AG04449 (cell line): Measurements from ENCODE around the gene BCAS3.

Experiments
- CTCF ChIA-PET: fragments of 350-600 bp; formaldehyde crosslinking; extraction: SDS; loops from one replicate; lab custom pipeline; 2021; ENCODE audit warnings: antibody characterized with exemption; lab: Yijun Ruan, JAX
- POLR2A ChIA-PET: fragments of 400-600, 350-600 bp; formaldehyde crosslinking; extraction: SDS; loops from one replicate; lab custom pipeline; 2020; ENCODE audit warnings: antibody characterized with exemption, inconsistent platforms; lab: Yijun Ruan, JAX
- DNase-seq: peaks from one replicate; pipeline ENCODE4 v3.0.0-alpha.2; 2010; ENCODE audit warnings: low read depth, low spot score
- H3K4me3 ChIP-seq: 2 replicates; pipeline ENCODE4 v1.5.1; 2011; ENCODE audit warnings: low read depth, mild to moderate bottlenecking, control low read depth, low read length
- TF ChIP-seq, protein P1 (sequence below): IDR thresholded peaks from one replicate; pipeline ENCODE4 v1.5.1; 2011; ENCODE audit warnings: mild to moderate bottlenecking, moderate library complexity, low read length, control low read depth, inconsistent platforms; ENCODE audit not compliant: insufficient read depth; ENCODE audit errors: missing control alignments

The BCAS3 gene

DNA sequence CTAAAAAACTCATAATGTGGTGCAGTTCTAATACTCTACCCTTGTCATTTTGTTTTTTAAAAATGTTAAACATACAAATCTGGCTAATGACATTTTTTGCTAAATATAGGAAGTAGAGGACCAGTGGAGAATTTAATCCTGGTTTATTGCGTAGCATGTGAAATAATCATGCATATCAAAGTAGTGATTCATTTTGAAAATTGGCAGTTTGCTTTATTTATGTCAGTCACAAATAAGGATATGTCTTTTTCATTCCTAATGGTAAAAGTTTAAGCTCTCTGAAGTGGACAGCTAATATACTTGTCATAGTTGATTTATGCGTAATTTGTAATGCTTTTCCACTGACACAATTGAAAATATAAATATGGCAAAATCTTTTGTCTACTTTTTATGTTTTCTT is 224.2 kb downstream of the BCAS3 start:
- POLR2A ChIA-PET: no interaction called here

DNA sequence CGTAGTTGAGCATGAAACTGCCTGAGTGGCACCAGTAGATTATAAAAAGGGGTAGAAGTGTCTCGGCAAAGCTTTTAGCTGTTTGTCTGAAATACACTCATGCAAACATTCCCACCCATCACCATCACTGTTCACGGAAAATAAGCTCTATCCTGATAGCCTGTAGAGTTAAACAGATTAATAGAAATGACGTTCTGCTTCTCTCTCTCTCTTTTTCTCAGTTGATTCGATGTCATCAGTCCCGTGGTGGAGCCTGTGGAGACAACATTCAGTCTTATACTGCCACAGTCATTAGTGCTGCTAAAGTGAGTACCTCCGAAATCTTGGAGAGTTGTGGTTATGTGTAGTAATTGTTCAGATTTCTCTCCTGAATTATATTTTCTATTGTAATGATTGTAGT is 224.7 kb downstream of the BCAS3 start:
- H3K4me3 ChIP-seq: no peak overlapping the region
- no peak for DNase-seq
- ChIA-PET POLR2A (interaction anchor here (0.5 kb wide), 1 partner anchor 1270 kb away, joined by 3 read pairs; no protein-coding TSS in a partner anchor), CTCF (no interaction called here)
- TF ChIP-seq, protein P1, sequence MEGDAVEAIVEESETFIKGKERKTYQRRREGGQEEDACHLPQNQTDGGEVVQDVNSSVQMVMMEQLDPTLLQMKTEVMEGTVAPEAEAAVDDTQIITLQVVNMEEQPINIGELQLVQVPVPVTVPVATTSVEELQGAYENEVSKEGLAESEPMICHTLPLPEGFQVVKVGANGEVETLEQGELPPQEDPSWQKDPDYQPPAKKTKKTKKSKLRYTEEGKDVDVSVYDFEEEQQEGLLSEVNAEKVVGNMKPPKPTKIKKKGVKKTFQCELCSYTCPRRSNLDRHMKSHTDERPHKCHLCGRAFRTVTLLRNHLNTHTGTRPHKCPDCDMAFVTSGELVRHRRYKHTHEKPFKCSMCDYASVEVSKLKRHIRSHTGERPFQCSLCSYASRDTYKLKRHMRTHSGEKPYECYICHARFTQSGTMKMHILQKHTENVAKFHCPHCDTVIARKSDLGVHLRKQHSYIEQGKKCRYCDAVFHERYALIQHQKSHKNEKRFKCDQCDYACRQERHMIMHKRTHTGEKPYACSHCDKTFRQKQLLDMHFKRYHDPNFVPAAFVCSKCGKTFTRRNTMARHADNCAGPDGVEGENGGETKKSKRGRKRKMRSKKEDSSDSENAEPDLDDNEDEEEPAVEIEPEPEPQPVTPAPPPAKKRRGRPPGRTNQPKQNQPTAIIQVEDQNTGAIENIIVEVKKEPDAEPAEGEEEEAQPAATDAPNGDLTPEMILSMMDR: no peak

More for the DNA sequence above, 224.2 kb downstream of the BCAS3 start:
- peak; percentile 16 for DNase-seq
- CTCF ChIA-PET: no interaction called here
- TF ChIP-seq, protein P1: no peak
- no peak overlapping the region for H3K4me3 ChIP-seq

DNA sequence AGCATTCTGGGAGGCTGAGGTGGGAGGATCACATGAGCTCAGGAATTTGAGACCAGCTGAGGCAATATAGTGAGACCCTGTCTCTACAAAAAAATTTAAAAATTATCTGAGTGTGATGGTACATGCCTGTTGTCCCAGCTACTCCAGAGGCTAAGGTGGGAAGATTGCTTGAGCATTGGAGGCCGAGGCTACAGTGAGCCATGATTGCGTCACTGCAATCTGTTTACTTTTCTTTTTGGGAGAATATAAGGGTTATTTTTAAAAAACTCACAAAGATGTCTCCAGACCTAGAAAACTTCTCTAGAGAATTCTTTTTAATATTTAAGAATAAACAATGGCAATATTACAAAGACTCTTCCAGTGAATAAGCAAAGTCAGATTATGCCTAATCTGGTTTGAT is 226.9 kb downstream of the BCAS3 start:
- H3K4me3 ChIP-seq: no peak overlapping the region
- TF ChIP-seq, protein P1: no peak
- DNase-seq: no peak
- ChIA-PET CTCF (no interaction called here), POLR2A (no interaction called here)

DNA sequence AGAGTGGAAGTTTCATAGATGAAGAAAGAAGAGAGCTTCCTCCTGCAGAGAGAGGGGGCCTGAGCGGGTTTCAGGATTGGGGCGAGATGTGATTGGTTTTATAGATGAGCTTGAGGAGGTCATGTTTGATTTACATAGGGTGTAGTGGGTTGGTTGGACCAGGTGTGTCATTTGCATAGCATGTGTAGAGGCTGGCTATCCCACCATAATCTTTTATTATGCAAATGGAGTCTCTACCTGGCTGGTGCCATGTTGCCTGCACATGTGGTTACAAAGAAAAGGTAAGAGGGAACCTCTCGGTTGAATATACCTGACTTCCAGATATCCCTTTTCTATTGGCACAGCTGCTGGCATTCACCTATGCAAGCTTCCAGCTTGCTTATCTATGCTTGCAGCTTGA is 228.1 kb downstream of the BCAS3 start:
- no peak for DNase-seq
- POLR2A ChIA-PET: no interaction called here
- TF ChIP-seq, protein P1: no peak
- CTCF ChIA-PET: interaction anchor here (1.1 kb wide), 1 partner anchor 507 kb away, joined by 3 read pairs; no protein-coding TSS in a partner anchor
- no peak overlapping the region for H3K4me3 ChIP-seq

DNA sequence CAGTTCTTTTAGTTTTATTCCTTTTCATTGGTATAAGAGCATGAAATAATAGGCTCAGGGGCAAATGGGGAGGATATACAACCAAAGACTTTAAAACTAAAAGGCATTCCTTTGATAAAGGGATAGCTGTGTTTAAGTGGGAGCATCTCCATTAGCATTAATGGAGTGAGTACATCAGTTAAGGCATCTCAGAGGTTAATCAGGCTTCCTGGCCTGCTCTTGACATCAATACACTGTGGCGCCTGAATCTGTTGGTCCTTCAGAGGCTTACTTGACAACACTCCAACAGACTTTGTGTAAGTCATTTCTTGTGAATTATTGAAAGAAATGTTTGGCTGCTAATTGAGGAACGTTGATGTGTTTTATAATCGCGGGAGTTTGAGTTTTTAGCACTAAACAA is 230.7 kb downstream of the BCAS3 start:
- DNase-seq: no peak
- CTCF ChIA-PET: no interaction called here
- POLR2A ChIA-PET: interaction anchor here (0.6 kb wide), 1 partner anchor 337 kb away, joined by 3 read pairs; no protein-coding TSS in a partner anchor
- TF ChIP-seq, protein P1: no peak
- no peak overlapping the region for H3K4me3 ChIP-seq

DNA sequence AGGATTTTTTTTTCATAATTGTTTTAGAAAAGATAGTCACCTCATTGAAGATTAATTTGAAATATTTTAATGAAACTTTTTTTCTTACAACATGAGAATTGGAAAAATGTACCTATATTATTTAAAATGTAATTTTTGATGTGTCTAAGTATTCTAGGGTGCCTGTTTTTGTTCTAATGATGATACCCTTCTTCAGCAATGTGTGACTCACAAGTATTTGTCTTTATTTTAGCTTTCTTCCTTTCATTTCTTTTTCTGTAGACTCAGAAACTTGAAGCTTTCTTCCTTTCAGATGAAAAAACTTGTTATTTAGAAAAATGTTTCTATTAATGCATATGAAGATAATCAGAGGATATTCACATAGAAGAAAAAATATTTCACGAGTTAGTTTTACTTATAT is 231.8 kb downstream of the BCAS3 start:
- CTCF ChIA-PET: interaction anchor here (1.2 kb wide), 1 partner anchor 189 kb away, joined by 6 read pairs; no protein-coding TSS in a partner anchor
- no peak for DNase-seq
- H3K4me3 ChIP-seq: no peak overlapping the region
- POLR2A ChIA-PET: no interaction called here
- TF ChIP-seq, protein P1: no peak
